ENCODE results near the gene GPD2. TPM values are rescaled to one million over a fixed set of nuclear protein-coding genes. Genes with fewer than 3 reads are reported as not detected.

The GPD2 gene
- total RNA-seq, 1 donor from 2014 or later = 49.5 TPM

DNA sequence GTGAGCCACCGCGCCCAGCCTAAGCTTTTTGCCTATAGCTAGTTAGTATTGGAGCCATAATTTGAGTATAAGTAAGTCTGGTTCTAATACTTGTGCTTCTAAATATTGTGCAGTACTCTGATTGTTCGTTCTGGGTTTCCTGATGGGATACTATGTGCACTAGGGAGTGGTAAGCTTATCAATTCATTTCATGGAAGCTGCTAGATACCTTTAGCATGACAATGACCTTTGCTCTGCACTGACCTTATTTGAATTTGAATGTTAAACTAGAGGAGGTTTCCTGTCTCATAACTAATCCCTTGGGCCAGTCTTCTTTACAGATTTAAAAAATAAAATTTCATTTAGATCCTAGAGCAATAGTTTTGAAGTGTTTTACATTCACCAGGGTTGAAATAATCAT is 125.1 kb downstream of the GPD2 start:
- peaks cover 13% of the 10 kb centered on the region for H3K4me1 Mint-ChIP-seq (ENCODE audit: low read depth)
- H3K27me3 Mint-ChIP-seq = no peaks in the 10 kb centered on the region

DNA sequence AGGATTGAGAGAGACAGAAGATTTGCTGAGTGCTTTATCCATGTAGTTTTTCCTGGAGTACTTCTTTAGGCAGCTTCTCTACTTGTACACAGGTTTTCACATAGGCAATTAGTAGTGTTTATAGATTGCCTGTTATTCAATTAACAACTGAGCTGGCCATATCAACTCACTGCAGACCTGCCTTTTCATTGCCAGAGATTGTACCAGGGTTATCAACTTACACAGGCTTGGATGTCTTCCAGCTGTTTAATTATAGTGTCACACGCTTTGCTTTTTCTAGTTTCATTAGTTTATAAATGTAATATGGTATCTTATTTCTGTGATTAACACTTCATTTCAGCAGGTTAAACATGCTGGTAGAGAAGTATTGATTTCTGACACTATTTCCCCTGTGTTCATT is 125.9 kb downstream of the GPD2 start:
- DNase-seq (ENCODE audit: low spot score, unreplicated experiment) = no peak
- peaks cover 13% of the 10 kb centered on the region for H3K4me1 Mint-ChIP-seq (ENCODE audit: low read depth)
- TF ChIP-seq, protein P1, sequence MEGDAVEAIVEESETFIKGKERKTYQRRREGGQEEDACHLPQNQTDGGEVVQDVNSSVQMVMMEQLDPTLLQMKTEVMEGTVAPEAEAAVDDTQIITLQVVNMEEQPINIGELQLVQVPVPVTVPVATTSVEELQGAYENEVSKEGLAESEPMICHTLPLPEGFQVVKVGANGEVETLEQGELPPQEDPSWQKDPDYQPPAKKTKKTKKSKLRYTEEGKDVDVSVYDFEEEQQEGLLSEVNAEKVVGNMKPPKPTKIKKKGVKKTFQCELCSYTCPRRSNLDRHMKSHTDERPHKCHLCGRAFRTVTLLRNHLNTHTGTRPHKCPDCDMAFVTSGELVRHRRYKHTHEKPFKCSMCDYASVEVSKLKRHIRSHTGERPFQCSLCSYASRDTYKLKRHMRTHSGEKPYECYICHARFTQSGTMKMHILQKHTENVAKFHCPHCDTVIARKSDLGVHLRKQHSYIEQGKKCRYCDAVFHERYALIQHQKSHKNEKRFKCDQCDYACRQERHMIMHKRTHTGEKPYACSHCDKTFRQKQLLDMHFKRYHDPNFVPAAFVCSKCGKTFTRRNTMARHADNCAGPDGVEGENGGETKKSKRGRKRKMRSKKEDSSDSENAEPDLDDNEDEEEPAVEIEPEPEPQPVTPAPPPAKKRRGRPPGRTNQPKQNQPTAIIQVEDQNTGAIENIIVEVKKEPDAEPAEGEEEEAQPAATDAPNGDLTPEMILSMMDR (IDR thresholded peaks at IDR 0.05; ENCODE audit: unreplicated experiment) = no peak
- H3K27ac Mint-ChIP-seq = no peak overlapping the region
- no peaks in the 10 kb centered on the region for H3K27me3 Mint-ChIP-seq
- H3K36me3 Mint-ChIP-seq (ENCODE audit: insufficient read depth) = peaks cover 12% of the 10 kb centered on the region
- H3K9me3 Mint-ChIP-seq (ENCODE audit: low read depth) = no peaks in the 10 kb centered on the region
- no peak overlapping the region for H3K4me3 Mint-ChIP-seq (ENCODE audit: low read depth)

More for the DNA sequence above, 125.1 kb downstream of the GPD2 start:
- TF ChIP-seq, protein P1 (IDR thresholded peaks at IDR 0.05; ENCODE audit: unreplicated experiment) = no peak
- H3K9me3 Mint-ChIP-seq (ENCODE audit: low read depth) = no peaks in the 10 kb centered on the region
- H3K4me3 Mint-ChIP-seq (ENCODE audit: low read depth) = no peak overlapping the region
- peak overlapping the region; percentile 23 for H3K27ac Mint-ChIP-seq
- peaks cover 14% of the 10 kb centered on the region for H3K36me3 Mint-ChIP-seq (ENCODE audit: insufficient read depth)
- DNase-seq (ENCODE audit: low spot score, unreplicated experiment) = no peak

DNA sequence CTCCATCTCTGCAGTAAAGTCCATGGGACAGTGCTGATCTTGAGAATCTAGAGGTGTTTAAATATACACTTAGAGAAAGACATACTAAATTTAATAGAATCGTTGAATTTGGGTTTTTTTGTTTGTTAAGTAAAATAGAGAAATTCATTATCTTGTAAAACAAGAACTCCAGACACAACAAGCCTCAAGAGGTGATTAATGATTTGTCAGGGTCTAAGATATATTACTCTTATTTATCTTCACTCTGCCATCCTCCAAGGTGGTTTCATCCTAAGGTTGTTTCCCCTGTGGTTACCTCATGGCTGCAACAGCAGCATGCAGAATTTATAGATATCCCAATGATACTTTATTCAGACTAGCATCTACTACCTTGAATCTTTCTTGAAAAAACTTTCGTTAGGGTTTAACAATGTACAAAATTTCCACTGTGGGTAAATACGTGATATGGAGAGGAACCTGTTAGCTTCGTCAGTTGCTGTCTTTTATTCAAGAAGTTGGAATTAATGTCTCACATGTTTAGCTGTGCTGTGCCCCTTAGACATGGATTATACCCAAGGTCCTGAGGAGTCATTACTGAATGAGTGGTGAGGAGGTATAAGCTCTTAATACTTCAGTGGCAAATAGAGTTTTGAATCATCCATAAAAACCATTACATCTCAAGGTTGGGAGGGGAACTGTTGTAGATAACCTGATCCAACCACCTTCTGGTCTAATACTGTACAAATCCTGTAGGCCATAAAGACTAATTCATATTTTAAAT is 128.0 kb downstream of the GPD2 start:
- Mint-ChIP-seq H3K36me3 (ENCODE audit: insufficient read depth) (peaks cover 2% of the 10 kb centered on the region), H3K27ac (no peak overlapping the region), H3K4me1 (ENCODE audit: low read depth) (peaks cover 13% of the 10 kb centered on the region), H3K4me3 (ENCODE audit: low read depth) (no peak overlapping the region), H3K27me3 (no peaks in the 10 kb centered on the region), H3K9me3 (ENCODE audit: low read depth) (no peaks in the 10 kb centered on the region)
- no peak for DNase-seq (ENCODE audit: low spot score, unreplicated experiment)
- TF ChIP-seq, protein P1 (IDR thresholded peaks at IDR 0.05; ENCODE audit: unreplicated experiment) = no peak

DNA sequence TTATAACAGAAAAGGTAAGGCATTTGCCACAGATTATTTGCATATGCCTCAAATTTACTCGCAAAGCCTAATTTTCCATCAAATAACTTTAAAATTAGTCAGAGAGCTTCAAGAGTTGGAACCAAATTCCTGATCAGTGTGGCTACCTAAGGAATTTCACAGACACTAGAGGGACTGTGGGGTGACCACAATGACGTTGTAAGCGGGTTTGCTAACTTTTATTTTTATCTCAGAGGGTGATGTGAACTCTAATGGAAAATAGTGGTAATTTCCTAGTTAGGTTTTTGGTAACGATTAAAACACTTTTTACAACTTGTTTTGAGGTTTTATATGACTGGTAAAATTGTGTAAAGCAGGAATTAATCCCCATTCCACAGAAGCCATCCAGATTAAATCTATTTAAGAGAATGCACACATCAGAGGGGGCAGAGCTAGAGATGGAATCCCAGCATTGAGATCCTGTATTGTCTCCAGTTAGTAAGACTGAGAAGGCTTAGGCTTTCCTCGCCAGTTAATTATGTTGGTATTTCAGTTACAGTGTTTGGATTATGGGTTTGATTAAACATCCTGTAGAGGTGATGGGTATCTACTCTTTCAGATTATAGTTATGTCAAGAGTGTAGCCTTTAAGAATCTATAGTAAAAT is 129.0 kb downstream of the GPD2 start:
- H3K27ac Mint-ChIP-seq = no peak overlapping the region
- TF ChIP-seq, protein P1 (IDR thresholded peaks at IDR 0.05; ENCODE audit: unreplicated experiment) = no peak
- no peak overlapping the region for H3K4me3 Mint-ChIP-seq (ENCODE audit: low read depth)
- no peaks in the 10 kb centered on the region for H3K27me3 Mint-ChIP-seq
- H3K36me3 Mint-ChIP-seq (ENCODE audit: insufficient read depth) = peaks cover 1% of the 10 kb centered on the region
- H3K9me3 Mint-ChIP-seq (ENCODE audit: low read depth) = no peaks in the 10 kb centered on the region
- no peak for DNase-seq (ENCODE audit: low spot score, unreplicated experiment)
- H3K4me1 Mint-ChIP-seq (ENCODE audit: low read depth) = peaks cover 13% of the 10 kb centered on the region

DNA sequence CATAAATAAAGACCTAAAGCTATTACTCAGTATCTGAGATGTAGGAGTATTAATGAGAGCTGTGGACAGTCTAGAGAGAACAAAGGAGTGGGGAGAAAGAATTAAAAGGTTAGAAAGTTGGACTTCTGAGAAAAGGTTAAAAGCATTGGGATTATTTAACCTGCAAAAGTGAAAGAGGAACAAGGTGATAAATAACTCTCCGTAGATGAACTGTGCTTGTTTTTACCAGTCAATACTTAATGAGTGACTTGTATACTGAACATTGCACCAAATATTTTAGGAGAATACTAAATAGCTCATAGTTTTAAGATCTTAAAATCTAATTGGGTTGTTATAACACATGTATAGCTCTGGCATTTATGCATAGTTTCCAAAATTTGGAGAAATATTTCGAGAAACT is 137.5 kb downstream of the GPD2 start:
- TF ChIP-seq, protein P1 (IDR thresholded peaks at IDR 0.05; ENCODE audit: unreplicated experiment) = no peak
- H3K27ac Mint-ChIP-seq = no peak overlapping the region
- peaks cover 12% of the 10 kb centered on the region for H3K4me1 Mint-ChIP-seq (ENCODE audit: low read depth)
- no peaks in the 10 kb centered on the region for H3K9me3 Mint-ChIP-seq (ENCODE audit: low read depth)
- no peak for DNase-seq (ENCODE audit: low spot score, unreplicated experiment)
- peaks cover 29% of the 10 kb centered on the region for H3K36me3 Mint-ChIP-seq (ENCODE audit: insufficient read depth)
- H3K4me3 Mint-ChIP-seq (ENCODE audit: low read depth) = no peak overlapping the region
- H3K27me3 Mint-ChIP-seq = no peaks in the 10 kb centered on the region

Measured in progenitor cell of endocrine pancreas (in vitro differentiated cells).